Heart left ventricle (tissue), 13 donors: ENCODE data around the gene SERPINI2.

Experiments used
- POLR2A ChIP-seq, 2 donors: fragments of 450-650 bp; IDR thresholded peaks; one replicate each; pipeline ENCODE4 v1.6.1; 2017; ENCODE audit warnings: antibody characterized with exemption in 2 of 2, mild to moderate bottlenecking in 2 of 2, moderate library complexity in 2 of 2
- TF ChIP-seq, protein P1 (sequence below), 12 donors: fragments of 200-600 bp; sonication (generic) in 4 of 12; IDR thresholded peaks; one replicate each; pipeline versions ENCODE4 v1.5.0 to v1.8.0; 2018 to 2022; ENCODE audit warnings: antibody characterized with exemption in 12 of 12, mild to moderate bottlenecking in 5 of 12
- donor health status: ischemic (EF 13 %, LVEDD 7.1; RV severe dilation, severe dysfunction).
- donor health status: DM: no; HTN: yes; CAD: no.
- donor health status: DM: no; HTN: no; CAD: no.
- donor health status: ischemic (EF 25% LVEDD 6.9; RV normal size, moderate dysfunction).
- donor health status: ischemic (EF 25% LVEDD 5.7; RV mildly dilated, moderate dysfunction).
- donor health status: ischemic (EF 35%, LVEDD 5.7; RV mildly dilated, moderate dysfunction).
- donor health status: nonischemic (EF 11% LVEDD 7.7; RV severe dilation, severe dysfunction).
- donor health status: DM: yes; HTN: yes; CAD: no.
- donor health status: PGD.
- donor health status: ischemic (EF 29% LVEDD 5.4; RV normal size, mild dysfunction).
- donor health status: nonischemic (EF 23%, LVEDD 6.1; RV moderate dilation, normal function).

DNA sequence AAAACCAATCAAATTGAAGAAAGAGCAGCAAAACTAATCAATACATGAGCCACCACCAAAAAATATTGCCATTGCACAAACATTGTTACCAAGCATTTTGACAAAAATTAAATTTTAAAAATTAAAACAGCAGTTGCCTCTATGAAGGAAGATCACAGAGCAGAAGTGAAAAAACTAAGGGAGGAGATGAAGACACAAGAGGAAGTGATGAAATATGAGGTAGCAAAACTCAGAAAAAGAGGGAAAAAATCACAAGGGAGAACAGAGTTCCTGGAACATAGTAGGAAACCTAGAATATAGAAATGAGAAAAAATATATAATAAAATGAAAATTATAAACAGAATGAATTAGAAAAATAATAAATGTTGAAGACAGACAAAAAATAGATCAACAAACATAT, 7.3 kb upstream of the SERPINI2 start:
- TF ChIP-seq, protein P1, sequence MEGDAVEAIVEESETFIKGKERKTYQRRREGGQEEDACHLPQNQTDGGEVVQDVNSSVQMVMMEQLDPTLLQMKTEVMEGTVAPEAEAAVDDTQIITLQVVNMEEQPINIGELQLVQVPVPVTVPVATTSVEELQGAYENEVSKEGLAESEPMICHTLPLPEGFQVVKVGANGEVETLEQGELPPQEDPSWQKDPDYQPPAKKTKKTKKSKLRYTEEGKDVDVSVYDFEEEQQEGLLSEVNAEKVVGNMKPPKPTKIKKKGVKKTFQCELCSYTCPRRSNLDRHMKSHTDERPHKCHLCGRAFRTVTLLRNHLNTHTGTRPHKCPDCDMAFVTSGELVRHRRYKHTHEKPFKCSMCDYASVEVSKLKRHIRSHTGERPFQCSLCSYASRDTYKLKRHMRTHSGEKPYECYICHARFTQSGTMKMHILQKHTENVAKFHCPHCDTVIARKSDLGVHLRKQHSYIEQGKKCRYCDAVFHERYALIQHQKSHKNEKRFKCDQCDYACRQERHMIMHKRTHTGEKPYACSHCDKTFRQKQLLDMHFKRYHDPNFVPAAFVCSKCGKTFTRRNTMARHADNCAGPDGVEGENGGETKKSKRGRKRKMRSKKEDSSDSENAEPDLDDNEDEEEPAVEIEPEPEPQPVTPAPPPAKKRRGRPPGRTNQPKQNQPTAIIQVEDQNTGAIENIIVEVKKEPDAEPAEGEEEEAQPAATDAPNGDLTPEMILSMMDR (IDR thresholded peaks at IDR 0.05): no peak
- TF ChIP-seq POLR2A (IDR thresholded peaks at IDR 0.05): no peak
